ENCODE data around the gene BRD7. TPM values are rescaled to one million over a fixed set of nuclear protein-coding genes. Genes with fewer than 3 reads are reported as not detected.

The BRD7 gene
- total RNA-seq, 1 experiment from 2014 or later, result 45.6 TPM

- no peak for TF ChIP-seq POLR2AphosphoS5 (IDR thresholded peaks at IDR 0.05; ENCODE audit: low read depth, low read length)
- TF ChIP-seq SIN3A (IDR thresholded peaks at IDR 0.05; ENCODE audit: borderline replicate concordance, insufficient read depth, low read depth, low read length), result no peak
- TF ChIP-seq TCF7L2 (IDR thresholded peaks at IDR 0.05; ENCODE audit: low read depth, low read length), result no peak
- no peak for TF ChIP-seq REST (IDR thresholded peaks at IDR 0.05; ENCODE audit: insufficient read depth in 1 of 2, low read depth in 2 of 2, low read length in 1 of 2)
- no peak for TF ChIP-seq CTCF (IDR thresholded peaks at IDR 0.05)
- BruUV-seq (replicated peaks), result no TSS peak
- ATAC-seq (no peak), DNase-seq (ENCODE audit: low read depth, low spot score) (no peak)
- no peak overlapping the region for H3K4me3 ChIP-seq (ENCODE audit: low read depth in 2 of 2, low read length in 2 of 2)
- H3K36me3 ChIP-seq (ENCODE audit: control insufficient read depth, insufficient read depth, low read length), result no peaks in the 10 kb centered on the region; the same call in 1 of the 2 replicates
- no peaks in the 10 kb centered on the region for H3K4me1 ChIP-seq (ENCODE audit: control insufficient read depth, insufficient read depth, low read length)
- in situ Hi-C loops (cut with HindIII; ENCODE audit: low pct_unique_long_range_greater_than_20kb, low sequenced_read_pairs), result no loop called here
- no peak overlapping the region for H3K27ac ChIP-seq (ENCODE audit: low read length)
- no peaks in the 10 kb centered on the region for H3K27me3 ChIP-seq (ENCODE audit: control insufficient read depth, insufficient read depth, low read length)
- intact Hi-C loops (cut with micrococcal nuclease; ENCODE audit: unreplicated experiment), result loop anchor here (5.0 kb wide), 1 partner anchor 289 kb away; no protein-coding TSS in a partner anchor
- CTCF ChIA-PET, result no interaction called here
- H3K9me3 ChIP-seq (ENCODE audit: control insufficient read depth, insufficient read depth, low read depth, low read length), result no peaks in the 10 kb centered on the region
- POLR2A ChIA-PET, result no interaction called here
Measured at GRCh38 chr16:50373345-50373701, 4.5 kb upstream of the BRD7 start.

- no peak for TF ChIP-seq POLR2AphosphoS5 (IDR thresholded peaks at IDR 0.05; ENCODE audit: low read depth, low read length)
- TF ChIP-seq REST (IDR thresholded peaks at IDR 0.05; ENCODE audit: insufficient read depth in 1 of 2, low read depth in 2 of 2, low read length in 1 of 2), result no peak
- no peak for TF ChIP-seq SIN3A (IDR thresholded peaks at IDR 0.05; ENCODE audit: borderline replicate concordance, insufficient read depth, low read depth, low read length)
- TF ChIP-seq CTCF (IDR thresholded peaks at IDR 0.05), result no peak
- no peak for TF ChIP-seq TCF7L2 (IDR thresholded peaks at IDR 0.05; ENCODE audit: low read depth, low read length)
- Histone ChIP-seq H3K4me3 (ENCODE audit: low read depth in 2 of 2, low read length in 2 of 2) (no peak overlapping the region), H3K27ac (ENCODE audit: low read length) (no peak overlapping the region), H3K27me3 (ENCODE audit: control insufficient read depth, insufficient read depth, low read length) (no peaks in the 10 kb centered on the region), H3K9me3 (ENCODE audit: control insufficient read depth, insufficient read depth, low read depth, low read length) (no peaks in the 10 kb centered on the region), H3K4me1 (ENCODE audit: control insufficient read depth, insufficient read depth, low read length) (no peaks in the 10 kb centered on the region), H3K36me3 (ENCODE audit: control insufficient read depth, insufficient read depth, low read length) (no peaks in the 10 kb centered on the region; the same call in 1 of the 2 replicates)
- ChIA-PET POLR2A (no interaction called here), CTCF (no interaction called here)
- intact Hi-C loops (cut with micrococcal nuclease; ENCODE audit: unreplicated experiment) (loop anchor here (5.0 kb wide), 1 partner anchor 290 kb away; no protein-coding TSS in a partner anchor), in situ Hi-C loops (cut with HindIII; ENCODE audit: low pct_unique_long_range_greater_than_20kb, low sequenced_read_pairs) (no loop called here)
- ATAC-seq, result no peak
- DNase-seq (ENCODE audit: low read depth, low spot score), result no peak
- BruUV-seq (replicated peaks), result no TSS peak
Measured at GRCh38 chr16:50372611-50373344, 4.0 kb upstream of the BRD7 start.
